DMS153 (cell line): ENCODE results near the gene ANXA3.
"Not testable (repeated sequence)": the region's sequence is repeated elsewhere in the genome, so short reads cannot be mapped to it uniquely, and the experiment has no call there.

Experiments used
- DNase-seq: peaks from one replicate; lab custom pipeline; 2025; lab: John Stamatoyannopoulos, UW

The ANXA3 gene

GRCh38 chr4:78543424-78544125 is 8.0 kb upstream of the ANXA3 start:
- no peak for DNase-seq

GRCh38 chr4:78544678-78545077 is 6.9 kb upstream of the ANXA3 start:
- DNase-seq = no peak

- no peak for DNase-seq
Measured at GRCh38 chr4:78545275-78546246, 6.0 kb upstream of the ANXA3 start.

GRCh38 chr4:78547899-78548298 is 3.7 kb upstream of the ANXA3 start:
- not testable (repeated sequence) for DNase-seq

GRCh38 chr4:78548889-78549288 is 2.7 kb upstream of the ANXA3 start:
- DNase-seq = not testable (repeated sequence)

- DNase-seq = peak; percentile 11
Measured at GRCh38 chr4:78552389-78553042, 946 bp downstream of the ANXA3 start.

GRCh38 chr4:78553043-78553396 is 1.4 kb downstream of the ANXA3 start:
- no peak for DNase-seq

- DNase-seq = no peak
Measured at GRCh38 chr4:78553529-78554060, 2.0 kb downstream of the ANXA3 start.

- no peak for DNase-seq
Measured at GRCh38 chr4:78556665-78557064, 5.1 kb downstream of the ANXA3 start.

GRCh38 chr4:78557841-78558240 is 6.3 kb downstream of the ANXA3 start:
- DNase-seq = no peak

- no peak for DNase-seq
Measured at GRCh38 chr4:78558410-78558809, 6.8 kb downstream of the ANXA3 start.

- DNase-seq = no peak
Measured at GRCh38 chr4:78560296-78560963, 8.9 kb downstream of the ANXA3 start.

GRCh38 chr4:78561677-78562076 is 10.1 kb downstream of the ANXA3 start:
- DNase-seq = no peak

- no peak for DNase-seq
Measured at GRCh38 chr4:78562687-78563086, 11.1 kb downstream of the ANXA3 start.

- DNase-seq = no peak
Measured at GRCh38 chr4:78565971-78566372, 14.4 kb downstream of the ANXA3 start.

GRCh38 chr4:78566834-78567499 is 15.4 kb downstream of the ANXA3 start:
- no peak for DNase-seq

GRCh38 chr4:78567500-78568060 is 16.0 kb downstream of the ANXA3 start:
- DNase-seq = no peak

- DNase-seq = no peak
Measured at GRCh38 chr4:78568640-78569305, 17.2 kb downstream of the ANXA3 start.

- DNase-seq = no peak
Measured at GRCh38 chr4:78569306-78569821, 17.8 kb downstream of the ANXA3 start.

- DNase-seq = no peak
Measured at GRCh38 chr4:78570117-78570516, 18.5 kb downstream of the ANXA3 start.
